Activated CD4-positive, alpha-beta memory T cell treated with anti-CD3 and anti-CD28 coated beads for 36 hours (primary cell): Measurements from ENCODE around the gene OPALIN. TPM values are rescaled to one million over a fixed set of nuclear protein-coding genes. Genes with fewer than 3 reads are reported as not detected.
"Not testable (repeated sequence)": the region's sequence is repeated elsewhere in the genome, so short reads cannot be mapped to it uniquely, and the experiment has no call there.

ENCODE experiments used
- CTCF ChIA-PET: fragments of 350-600 bp; sonication (Branson Sonifier 250); formaldehyde crosslinking; loops from one replicate; lab custom pipeline; 2021; ENCODE audit warnings: antibody characterized with exemption, inconsistent platforms; lab: Charles Lee
- POLR2A ChIA-PET: fragments of 350-600 bp; sonication (Branson Sonifier 250); formaldehyde crosslinking; loops from one replicate; lab custom pipeline; 2021; ENCODE audit warnings: antibody characterized with exemption; lab: Charles Lee
- DNase-seq: peaks from one replicate; pipeline ENCODE4 v3.0.0-alpha.2; 2020
- H3K27ac Mint-ChIP-seq: one replicate; pipeline ENCODE4 v1.8.0; 2021; ENCODE audit warnings: mixed read lengths
- H3K27me3 Mint-ChIP-seq: one replicate; pipeline ENCODE4 v1.8.0; 2021; ENCODE audit warnings: mixed read lengths
- H3K36me3 Mint-ChIP-seq: one replicate; pipeline ENCODE4 v1.8.0; 2021; ENCODE audit warnings: mixed read lengths
- H3K4me1 Mint-ChIP-seq: one replicate; pipeline ENCODE4 v1.8.0; 2021; ENCODE audit warnings: low read depth, mixed read lengths
- H3K4me3 Mint-ChIP-seq: one replicate; pipeline ENCODE4 v1.8.0; 2021; ENCODE audit warnings: mild to moderate bottlenecking, mixed read lengths
- H3K9me3 Mint-ChIP-seq: one replicate; pipeline ENCODE4 v1.8.0; 2021; ENCODE audit warnings: mixed read lengths
- intact Hi-C: fragments of 100-400 bp; cut with micrococcal nuclease; formaldehyde crosslinking; loops from one replicate; pipeline ENCODE4 v1.15.1; 2023
- total RNA-seq, 2 experiments: library from RNA; stranded (reverse); gene quantifications; one replicate each; pipeline ENCODE4 v1.2.3, GENCODE V29; 2021

Gene OPALIN
- total RNA-seq, 2 experiments from 2014 or later: not detected

GRCh38 chr10:96310321-96310669 lies 48.5 kb downstream of the OPALIN start:
- H3K27ac Mint-ChIP-seq: no peak overlapping the region
- intact Hi-C loops: no loop called here

GRCh38 chr10:96309628-96310320 lies 49.0 kb downstream of the OPALIN start:
- DNase-seq: no peak
- CTCF ChIA-PET: interaction anchor here (1.2 kb wide), 1 partner anchor 81 kb away, joined by 3 read pairs; no protein-coding TSS in a partner anchor
- H3K36me3 Mint-ChIP-seq: no peaks in the 10 kb centered on the region
- no peak overlapping the region for H3K27ac Mint-ChIP-seq
- intact Hi-C loops: no loop called here
- H3K4me3 Mint-ChIP-seq: no peak overlapping the region
- POLR2A ChIA-PET: no interaction called here
- no peaks in the 10 kb centered on the region for H3K9me3 Mint-ChIP-seq
- no peaks in the 10 kb centered on the region for H3K4me1 Mint-ChIP-seq
- peaks cover 30% of the 10 kb centered on the region for H3K27me3 Mint-ChIP-seq

More at GRCh38 chr10:96310321-96310669, 48.5 kb downstream of the OPALIN start:
- ChIA-PET CTCF (interaction anchor here (1.2 kb wide), 1 partner anchor 81 kb away, joined by 3 read pairs; no protein-coding TSS in a partner anchor), POLR2A (no interaction called here)
- Mint-ChIP-seq H3K9me3 (no peaks in the 10 kb centered on the region), H3K27me3 (peaks cover 29% of the 10 kb centered on the region), H3K4me3 (no peak overlapping the region), H3K36me3 (no peaks in the 10 kb centered on the region), H3K4me1 (no peaks in the 10 kb centered on the region)
- no peak for DNase-seq

- CTCF ChIA-PET, H3K36me3 Mint-ChIP-seq, H3K4me1 Mint-ChIP-seq, H3K27ac Mint-ChIP-seq, H3K9me3 Mint-ChIP-seq, H3K4me3 Mint-ChIP-seq, DNase-seq, intact Hi-C loops, POLR2A ChIA-PET: not testable (repeated sequence)
- H3K27me3 Mint-ChIP-seq: peaks cover 35% of the 10 kb centered on the region
Observed at GRCh38 chr10:96308854-96309253, 49.9 kb downstream of the OPALIN start.

GRCh38 chr10:96306516-96306915 lies 52.3 kb downstream of the OPALIN start:
- Mint-ChIP-seq H3K27ac (no peak overlapping the region), H3K9me3 (no peaks in the 10 kb centered on the region), H3K27me3 (peaks cover 43% of the 10 kb centered on the region), H3K36me3 (no peaks in the 10 kb centered on the region), H3K4me3 (no peak overlapping the region), H3K4me1 (no peaks in the 10 kb centered on the region)
- ChIA-PET CTCF (interaction anchor here (0.7 to 2.6 kb wide), 2 partner anchors 77 to 295 kb away, joined by 3 to 9 read pairs; no protein-coding TSS in a partner anchor), POLR2A (no interaction called here)
- no peak for DNase-seq
- intact Hi-C loops: no loop called here

- Mint-ChIP-seq H3K4me3 (no peak overlapping the region), H3K4me1 (no peaks in the 10 kb centered on the region), H3K27me3 (peaks cover 46% of the 10 kb centered on the region), H3K9me3 (no peaks in the 10 kb centered on the region), H3K36me3 (no peaks in the 10 kb centered on the region), H3K27ac (no peak overlapping the region)
- intact Hi-C loops: no loop called here
- CTCF ChIA-PET: interaction anchor here (1.0 to 2.6 kb wide), 2 partner anchors 10 to 75 kb away, joined by 4 to 9 read pairs; no protein-coding TSS in a partner anchor
- DNase-seq: no peak
- POLR2A ChIA-PET: no interaction called here
Observed at GRCh38 chr10:96305019-96305418, 53.8 kb downstream of the OPALIN start.

- Mint-ChIP-seq H3K4me1 (peaks cover 7% of the 10 kb centered on the region), H3K9me3 (no peaks in the 10 kb centered on the region), H3K27me3 (peaks cover 46% of the 10 kb centered on the region), H3K4me3 (no peak within 1 kb of the TSS), H3K27ac (no peak within 1 kb of the TSS), H3K36me3 (no peaks in the 10 kb centered on the region)
- DNase-seq: no peak
- intact Hi-C loops: no loop called here
- POLR2A ChIA-PET: no interaction called here
- CTCF ChIA-PET: interaction anchor here (2.6 kb wide), 1 partner anchor 75 kb away, joined by 9 read pairs; no protein-coding TSS in a partner anchor
Observed at GRCh38 chr10:96304230-96304629, 54.6 kb downstream of the OPALIN start, which contains the start of gene DNTT. Gene DNTT (plus strand): TSS chr10:96304434. CDS start chr10:96304498, 64 bp downstream.

GRCh38 chr10:96301616-96302015 lies 57.2 kb downstream of the OPALIN start:
- CTCF ChIA-PET: interaction anchor here (1.5 to 2.4 kb wide), 2 partner anchors 34 to 72 kb away, joined by 5 to 6 read pairs; no protein-coding TSS in a partner anchor
- H3K9me3 Mint-ChIP-seq: no peaks in the 10 kb centered on the region
- H3K36me3 Mint-ChIP-seq: no peaks in the 10 kb centered on the region
- peaks cover 41% of the 10 kb centered on the region for H3K27me3 Mint-ChIP-seq
- POLR2A ChIA-PET: no interaction called here
- intact Hi-C loops: no loop called here
- H3K27ac Mint-ChIP-seq: no peak overlapping the region
- peaks cover 10% of the 10 kb centered on the region for H3K4me1 Mint-ChIP-seq
- DNase-seq: no peak
- H3K4me3 Mint-ChIP-seq: no peak overlapping the region

- Mint-ChIP-seq H3K4me3 (peak overlapping the region; percentile 20), H3K36me3 (no peaks in the 10 kb centered on the region), H3K27me3 (peaks cover 32% of the 10 kb centered on the region), H3K4me1 (peaks cover 10% of the 10 kb centered on the region), H3K27ac (peak overlapping the region; percentile 32), H3K9me3 (no peaks in the 10 kb centered on the region)
- intact Hi-C loops: no loop called here
- ChIA-PET CTCF (interaction anchor here (1.3 kb wide), 1 partner anchor 70 kb away, joined by 4 read pairs; no protein-coding TSS in a partner anchor), POLR2A (no interaction called here)
- DNase-seq: no peak
Observed at GRCh38 chr10:96299383-96299782, 59.4 kb downstream of the OPALIN start.

GRCh38 chr10:96298362-96298761 lies 60.4 kb downstream of the OPALIN start:
- ChIA-PET POLR2A (no interaction called here), CTCF (no interaction called here)
- Mint-ChIP-seq H3K36me3 (no peaks in the 10 kb centered on the region), H3K4me3 (no peak overlapping the region), H3K4me1 (peaks cover 10% of the 10 kb centered on the region), H3K27ac (no peak overlapping the region), H3K27me3 (peaks cover 32% of the 10 kb centered on the region), H3K9me3 (no peaks in the 10 kb centered on the region)
- intact Hi-C loops: no loop called here
- DNase-seq: no peak

GRCh38 chr10:96297486-96297885 lies 61.3 kb downstream of the OPALIN start:
- ChIA-PET CTCF (interaction anchor here (4.0 kb wide), 1 partner anchor 68 kb away, joined by 20 read pairs; no protein-coding TSS in a partner anchor), POLR2A (no interaction called here)
- Mint-ChIP-seq H3K27ac (no peak overlapping the region), H3K4me3 (no peak overlapping the region), H3K36me3 (no peaks in the 10 kb centered on the region), H3K4me1 (peaks cover 10% of the 10 kb centered on the region), H3K27me3 (peaks cover 30% of the 10 kb centered on the region), H3K9me3 (no peaks in the 10 kb centered on the region)
- no peak for DNase-seq
- intact Hi-C loops: no loop called here

GRCh38 chr10:96295475-96295874 lies 63.3 kb downstream of the OPALIN start:
- Mint-ChIP-seq H3K36me3 (no peaks in the 10 kb centered on the region), H3K9me3 (no peaks in the 10 kb centered on the region), H3K27ac (no peak overlapping the region), H3K4me3 (no peak overlapping the region), H3K4me1 (peaks cover 10% of the 10 kb centered on the region), H3K27me3 (peaks cover 23% of the 10 kb centered on the region)
- ChIA-PET CTCF (interaction anchor here (0.6 to 4.0 kb wide), 5 partner anchors 10 to 954 kb away, joined by 3 to 20 read pairs (median 5); partner anchors contain the start of gene TCTN3), POLR2A (no interaction called here)
- no peak for DNase-seq
- intact Hi-C loops: no loop called here
